Tibial nerve (tissue), 4 donors: Measurements from ENCODE around the gene EFR3B. TPM values are rescaled to one million over a fixed set of nuclear protein-coding genes. Genes with fewer than 3 reads are reported as not detected.

ENCODE experiments used
- DNase-seq, 2 donors: peaks; one replicate each; pipeline ENCODE4 v3.0.0-alpha.2; 2019; ENCODE audit warnings: low spot score in 2 of 2
- H3K27ac ChIP-seq, 4 donors: fragments of 200-600 bp; sonication (generic) in 3 of 4; one replicate each; pipeline ENCODE4 v1.5.1; 2017 to 2019; ENCODE audit warnings: mild to moderate bottlenecking in 1 of 4
- H3K27me3 ChIP-seq, 2 donors: fragments of 200-600 bp; sonication (generic) in 1 of 2; one replicate each; pipeline versions ENCODE4 v1.5.1 to v1.6.0; 2017 to 2019
- H3K36me3 ChIP-seq, 3 donors: fragments of 200-600 bp; sonication (generic); one replicate each; pipeline ENCODE4 v1.5.1; 2018 to 2019
- H3K4me1 ChIP-seq, 4 donors: fragments of 200-600 bp; sonication (generic) in 3 of 4; one replicate each; pipeline ENCODE4 v1.5.1; 2017 to 2019
- H3K4me3 ChIP-seq, 4 donors: fragments of 200-600 bp; sonication (generic) in 3 of 4; one replicate each; pipeline ENCODE4 v1.5.1; 2017 to 2019; ENCODE audit warnings: mild to moderate bottlenecking in 1 of 4, moderate library complexity in 1 of 4
- H3K9me3 ChIP-seq, 4 donors: fragments of 200-600 bp; sonication (generic) in 3 of 4; one replicate each; pipeline ENCODE4 v1.5.1; 2017 to 2019
- CTCF ChIP-seq, 5 experiments: fragments of 200-600 bp in 3 of 5; fragments of 450-650 bp in 2 of 5; sonication (generic) in 3 of 5; IDR thresholded peaks; one replicate each; pipeline ENCODE4 v1.5.1; 2016 to 2019; ENCODE audit warnings: antibody characterized with exemption in 5 of 5, mild to moderate bottlenecking in 3 of 5, moderate library complexity in 2 of 5
- EP300 ChIP-seq, 2 donors: sonication (generic); formaldehyde crosslinking; IDR thresholded peaks; one replicate each; pipeline ENCODE4 v1.6.1; 2017; ENCODE audit warnings: antibody characterized with exemption in 2 of 2, mild to moderate bottlenecking in 1 of 2
- POLR2A ChIP-seq, 2 donors: fragments of 450-650 bp; IDR thresholded peaks; one replicate each; pipeline ENCODE4 v1.6.1; 2017; ENCODE audit warnings: antibody characterized with exemption in 2 of 2, mild to moderate bottlenecking in 2 of 2, moderate library complexity in 2 of 2
- WGBS, 2 donors: methylation state at CpG; one replicate each; pipeline ENCODE4 v1.1.5; 2018; 5-methylcytosine and 5-hydroxymethylcytosine counted together
- total RNA-seq, 4 donors: library from RNA; depleted of rRNA; stranded (reverse); fragments of >200 nt; gene quantifications; one replicate each; pipeline ENCODE4 v1.1.0, GENCODE V29; 2016

EFR3B gene
- total RNA-seq, 4 donors from 2014 or later = 5.4 to 7.1 (median 5.7) TPM

- H3K27ac ChIP-seq = no peak overlapping the region
- TF ChIP-seq EP300 (IDR thresholded peaks at IDR 0.05) = no peak
- 87 to 97% methylated on average over 9 of the region's 9 CpGs for WGBS, 2 donors
Observed at GRCh38 chr2:25026008-25026530, 15.8 kb upstream of the EFR3B start.

GRCh38 chr2:25029183-25029554, 12.7 kb upstream of the EFR3B start:
- TF ChIP-seq POLR2A (IDR thresholded peaks at IDR 0.05) (no peak), CTCF (IDR thresholded peaks at IDR 0.05) (no peak), EP300 (IDR thresholded peaks at IDR 0.05) (no peak)
- Histone ChIP-seq H3K4me3 (no peak overlapping the region), H3K4me1 (no peaks in the 10 kb centered on the region), H3K27me3 (no peaks in the 10 kb centered on the region), H3K36me3 (peaks cover 0 to 2% (median 0%) of the 10 kb centered on the region in 3 donors), H3K27ac (no peak overlapping the region), H3K9me3 (no peaks in the 10 kb centered on the region)
- WGBS, 2 donors = 75 to 81% methylated on average over 4 of the region's 4 CpGs
- no peak for DNase-seq

More at GRCh38 chr2:25026008-25026530, 15.8 kb upstream of the EFR3B start:
- no peaks in the 10 kb centered on the region for H3K9me3 ChIP-seq
- no peaks in the 10 kb centered on the region for H3K36me3 ChIP-seq
- DNase-seq = no peak
- no peaks in the 10 kb centered on the region for H3K4me1 ChIP-seq
- no peak overlapping the region for H3K4me3 ChIP-seq
- H3K27me3 ChIP-seq = no peaks in the 10 kb centered on the region

GRCh38 chr2:25030702-25031101, 11.2 kb upstream of the EFR3B start:
- Histone ChIP-seq H3K27ac (no peak overlapping the region), H3K4me1 (no peaks in the 10 kb centered on the region)
- 59 to 61% methylated on average over 2 of the region's 2 CpGs for WGBS, 2 donors

GRCh38 chr2:25032094-25032493, 9.8 kb upstream of the EFR3B start:
- no peak for TF ChIP-seq POLR2A (IDR thresholded peaks at IDR 0.05)
- no peak for TF ChIP-seq EP300 (IDR thresholded peaks at IDR 0.05)
- no peak for TF ChIP-seq CTCF (IDR thresholded peaks at IDR 0.05)
- Histone ChIP-seq H3K36me3 (peaks cover 0 to 13% (median 0%) of the 10 kb centered on the region in 3 donors), H3K27me3 (no peaks in the 10 kb centered on the region), H3K9me3 (no peaks in the 10 kb centered on the region), H3K4me3 (no peak overlapping the region), H3K4me1 (no peaks in the 10 kb centered on the region), H3K27ac (no peak overlapping the region)
- 60 to 61% methylated on average over 3 of the region's 3 CpGs for WGBS, 2 donors
- DNase-seq = no peak

More at GRCh38 chr2:25030702-25031101, 11.2 kb upstream of the EFR3B start:
- Histone ChIP-seq H3K4me3 (no peak overlapping the region), H3K27me3 (no peaks in the 10 kb centered on the region), H3K36me3 (peaks cover 0 to 12% (median 0%) of the 10 kb centered on the region in 3 donors), H3K9me3 (no peaks in the 10 kb centered on the region)
- no peak for DNase-seq
- TF ChIP-seq EP300 (IDR thresholded peaks at IDR 0.05) (no peak), POLR2A (IDR thresholded peaks at IDR 0.05) (no peak), CTCF (IDR thresholded peaks at IDR 0.05) (no peak)

GRCh38 chr2:25032901-25033300, 9.0 kb upstream of the EFR3B start:
- TF ChIP-seq CTCF (IDR thresholded peaks at IDR 0.05) = no peak
- TF ChIP-seq EP300 (IDR thresholded peaks at IDR 0.05) = no peak
- no peak for TF ChIP-seq POLR2A (IDR thresholded peaks at IDR 0.05)
- Histone ChIP-seq H3K27ac (no peak overlapping the region), H3K4me1 (no peaks in the 10 kb centered on the region), H3K9me3 (no peaks in the 10 kb centered on the region), H3K4me3 (no peak overlapping the region), H3K36me3 (peaks cover 0 to 13% (median 0%) of the 10 kb centered on the region in 3 donors), H3K27me3 (no peaks in the 10 kb centered on the region)
- no peak for DNase-seq
- WGBS, 2 donors = 88 to 91% methylated on average over 4 of the region's 4 CpGs

GRCh38 chr2:25034081-25034480, 7.8 kb upstream of the EFR3B start:
- no peak overlapping the region for H3K27ac ChIP-seq
- TF ChIP-seq CTCF (IDR thresholded peaks at IDR 0.05) = no peak
- TF ChIP-seq POLR2A (IDR thresholded peaks at IDR 0.05) = no peak
- no peaks in the 10 kb centered on the region for H3K4me1 ChIP-seq
- 94 to 97% methylated on average over 5 of the region's 5 CpGs for WGBS, 2 donors
- H3K36me3 ChIP-seq = peaks cover 0 to 13% (median 0%) of the 10 kb centered on the region in 3 donors
- no peaks in the 10 kb centered on the region for H3K27me3 ChIP-seq
- H3K4me3 ChIP-seq = no peak overlapping the region
- DNase-seq = no peak
- no peaks in the 10 kb centered on the region for H3K9me3 ChIP-seq
